B cell (primary cell): Measurements from ENCODE around the gene FBXO44.

Source experiments
- CTCF ChIP-seq: fragments of 200-600 bp; IDR thresholded peaks from one replicate; pipeline ENCODE4 v1.8.0; 2022; ENCODE audit warnings: antibody characterized with exemption, mild to moderate bottlenecking
- EZH2 ChIP-seq: IDR thresholded peaks from 2 replicates; pipeline ENCODE4 v1.6.1; 2012; ENCODE audit warnings: borderline replicate concordance, low read depth, mild to moderate bottlenecking, moderate library complexity, low read length; ENCODE audit not compliant: insufficient read depth, poor library complexity, severe bottlenecking

GRCh38 chr1:11649624-11650330, 4.9 kb upstream of the FBXO44 start:
- TF ChIP-seq CTCF: no peak
- TF ChIP-seq EZH2: no peak
